Measurements from ENCODE around the gene EPSTI1.

- TF ChIP-seq CTCF (conservative IDR thresholded peaks at IDR 0.05 in 1 of 2, IDR thresholded peaks at IDR 0.05 in 1 of 2; ENCODE audit: extremely low read depth in 1 of 2, insufficient read depth in 1 of 2, low read depth in 1 of 2, low read length in 2 of 2) (no peak), EZH2 (IDR thresholded peaks at IDR 0.05; ENCODE audit: borderline replicate concordance, low read length) (no peak)
Measured at GRCh38 chr13:42874221-42874620, 117.8 kb downstream of the EPSTI1 start.
